Bronchial smooth muscle cell (primary cell): ENCODE results near the gene CDK6. TPM values are rescaled to one million over a fixed set of nuclear protein-coding genes. Genes with fewer than 3 reads are reported as not detected.

Experiments used
- total RNA-seq: library from RNA; depleted of rRNA; stranded (reverse); fragments of >200 nt; gene quantifications from 2 replicates; pipeline ENCODE4 v1.2.1, GENCODE V29; 2014

CDK6 gene
- 16.4 and 21.9 TPM in 2 replicates for total RNA-seq

GRCh38 chr7:92836489-92836999, at the start of gene CDK6:
Gene CDK6 (minus strand): TSS chr7:92836573. CDS start chr7:92833323, 3,250 bp downstream.

Other genes starting within 250 kb of the CDK6 start
- gene FAM133B, start 246.2 kb downstream of the CDK6 start, total RNA-seq, result 5.9 and 13.7 TPM in 2 replicates